GM21576 (cell line): Measurements from ENCODE around the gene VSTM2A.

Experiments used
- ATAC-seq: cut with Tn5 transposase; IDR thresholded peaks from one replicate; pipeline ENCODE4 v1.9.1; 2021; ENCODE audit warnings: mild to moderate bottlenecking, moderate library complexity; ENCODE audit not compliant: unreplicated experiment

The VSTM2A gene

GRCh38 chr7:54596747-54597146, 54.6 kb downstream of the VSTM2A start:
- peak; percentile 96 for ATAC-seq

- no peak for ATAC-seq
These were observed 73.4 kb downstream of the VSTM2A start for GRCh38 chr7:54615537-54615936.
